ENCODE measurements around the gene ZC3H14.
"Not testable (repeated sequence)": the region's sequence is repeated elsewhere in the genome, so short reads cannot be mapped to it uniquely, and the experiment has no call there.

ZC3H14 gene

GRCh38 chr14:88562831-88563686, at the start of gene ZC3H14:
ZC3H14 (plus strand) TSS chr14:88563037; CDS start chr14:88563134, 97 bp downstream.
- peak; percentile 66 to 72 for DNase-seq

GRCh38 chr14:88515499-88516221, 47.2 kb upstream of the ZC3H14 start:
- no peak for DNase-seq

GRCh38 chr14:88516861-88517357, 45.9 kb upstream of the ZC3H14 start:
- DNase-seq, result no peak

- DNase-seq, result no peak
Observed at GRCh38 chr14:88518592-88519512, 44.0 kb upstream of the ZC3H14 start.

- DNase-seq, result no peak
Observed at GRCh38 chr14:88519907-88520306, 42.9 kb upstream of the ZC3H14 start.

- DNase-seq, result no peak
Observed at GRCh38 chr14:88521818-88522217, 41.0 kb upstream of the ZC3H14 start.

- DNase-seq, result no peak
Observed at GRCh38 chr14:88522393-88522792, 40.4 kb upstream of the ZC3H14 start.

- not testable (repeated sequence) for DNase-seq
Observed at GRCh38 chr14:88529889-88530288, 32.9 kb upstream of the ZC3H14 start.

GRCh38 chr14:88533064-88533602, 29.7 kb upstream of the ZC3H14 start:
- DNase-seq, result no peak

- DNase-seq, result peak; percentile 4 to 17
Observed at GRCh38 chr14:88535149-88535548, 27.7 kb upstream of the ZC3H14 start.

GRCh38 chr14:88535813-88536212, 27.0 kb upstream of the ZC3H14 start:
- DNase-seq, result no peak

- no peak for DNase-seq
Observed at GRCh38 chr14:88541324-88541723, 21.5 kb upstream of the ZC3H14 start.

GRCh38 chr14:88542857-88543795, 19.7 kb upstream of the ZC3H14 start:
- no peak for DNase-seq

GRCh38 chr14:88545256-88545655, 17.6 kb upstream of the ZC3H14 start:
- no peak for DNase-seq

GRCh38 chr14:88546621-88547385, 16.0 kb upstream of the ZC3H14 start:
- no peak for DNase-seq

- DNase-seq, result no peak
Observed at GRCh38 chr14:88547386-88547780, 15.5 kb upstream of the ZC3H14 start.

GRCh38 chr14:88550078-88550477, 12.8 kb upstream of the ZC3H14 start:
- DNase-seq, result no peak

GRCh38 chr14:88551094-88551870, 11.6 kb upstream of the ZC3H14 start:
- no peak for DNase-seq

GRCh38 chr14:88551980-88552431, 10.8 kb upstream of the ZC3H14 start:
- DNase-seq, result no peak

GRCh38 chr14:88552876-88553275, 10.0 kb upstream of the ZC3H14 start:
- no peak for DNase-seq

Measured in AML-193 (cell line).